ENCODE measurements around the gene GNAO1.

GNAO1 gene

DNA sequence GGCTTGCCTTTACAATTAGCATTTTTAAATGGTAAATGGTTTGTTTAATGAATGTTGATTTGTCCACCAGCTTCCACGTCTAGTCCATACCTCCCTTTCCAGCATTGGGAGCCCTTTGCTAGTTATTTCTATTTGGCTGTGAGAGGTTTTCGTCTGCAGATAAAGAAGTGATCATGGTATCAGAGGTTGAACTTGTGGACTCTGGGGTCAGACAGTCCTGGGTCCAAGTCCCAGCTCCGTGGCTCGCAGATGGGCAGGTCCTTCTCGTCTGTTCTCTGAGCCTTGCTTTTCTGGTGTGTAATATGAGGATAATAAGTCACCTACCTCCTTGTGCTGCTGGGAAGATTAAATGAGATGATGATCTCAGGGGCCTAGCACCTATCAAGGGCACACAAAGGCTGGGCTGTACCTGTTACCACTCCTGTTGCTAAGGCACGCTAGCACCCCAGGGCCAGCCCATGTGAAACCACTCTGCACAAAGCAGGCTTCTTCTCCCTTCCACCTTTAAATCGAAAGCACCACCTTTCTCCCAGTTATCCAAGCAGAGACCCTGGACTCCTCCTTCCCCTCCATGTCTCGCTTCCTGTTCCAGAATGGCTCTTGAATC, 103.9 kb downstream of the GNAO1 start:
- Histone ChIP-seq H2BK15ac (ENCODE audit: low read length) (no peak overlapping the region), H4K8ac (ENCODE audit: low read depth, low read length) (no peak overlapping the region), H3K36me3 (replicated peaks in 1 of 2; ENCODE audit: control insufficient read depth in 2 of 2, insufficient read depth in 2 of 2, low read length in 2 of 2) (no peaks in the 10 kb centered on the region), H3K4ac (ENCODE audit: low read length) (no peak overlapping the region), H3K14ac (ENCODE audit: low read length) (no peak overlapping the region), H3K4me2 (ENCODE audit: insufficient read depth, low read length, poor library complexity, severe bottlenecking) (no peak overlapping the region), H3K27me3 (ENCODE audit: control insufficient read depth in 3 of 3, insufficient read depth in 3 of 3, low read depth in 1 of 3, low read length in 3 of 3) (no peaks in the 10 kb centered on the region), H2AFZ (ENCODE audit: low read length) (peak overlapping the region; percentile 65), H2BK120ac (ENCODE audit: low read depth, low read length) (no peak overlapping the region), H3K79me1 (ENCODE audit: low read depth, low read length) (peaks cover 1% of the 10 kb centered on the region), H3K23ac (ENCODE audit: low read depth, low read length, poor library complexity) (no peak overlapping the region), H4K91ac (ENCODE audit: low read depth, low read length, poor library complexity) (no peak overlapping the region), H3K4me1 (ENCODE audit: control insufficient read depth in 2 of 2, insufficient read depth in 1 of 2, low read depth in 1 of 2, low read length in 2 of 2) (peaks cover 26 to 41% of the 10 kb centered on the region in 2 donors), H3K9ac (ENCODE audit: low read depth, low read length, poor library complexity) (no peak overlapping the region), H2BK5ac (ENCODE audit: low read length) (no peak overlapping the region), H3K27ac (replicated peaks; ENCODE audit: low read length) (no peak overlapping the region), H3K18ac (ENCODE audit: low read length) (peak overlapping the region; percentile 5), H3K4me3 (ENCODE audit: low read length in 2 of 2) (no peak overlapping the region), H2BK12ac (ENCODE audit: low read length) (no peak overlapping the region), H3K9me3 (replicated peaks in 1 of 2; ENCODE audit: control insufficient read depth in 2 of 2, insufficient read depth in 1 of 2, low read depth in 1 of 2, low read length in 2 of 2) (no peaks in the 10 kb centered on the region), H2AK5ac (ENCODE audit: low read depth, low read length) (peak overlapping the region; percentile 3)
- no CpG with 5 or more reads among the region's 8 CpGs for WGBS, 2 donors (ENCODE audit: extremely low coverage in 2 of 2, insufficient read length in 2 of 2, insufficient replicate concordance in 1 of 2)
- DNase-seq (ENCODE audit: low spot score): no peak

DNA sequence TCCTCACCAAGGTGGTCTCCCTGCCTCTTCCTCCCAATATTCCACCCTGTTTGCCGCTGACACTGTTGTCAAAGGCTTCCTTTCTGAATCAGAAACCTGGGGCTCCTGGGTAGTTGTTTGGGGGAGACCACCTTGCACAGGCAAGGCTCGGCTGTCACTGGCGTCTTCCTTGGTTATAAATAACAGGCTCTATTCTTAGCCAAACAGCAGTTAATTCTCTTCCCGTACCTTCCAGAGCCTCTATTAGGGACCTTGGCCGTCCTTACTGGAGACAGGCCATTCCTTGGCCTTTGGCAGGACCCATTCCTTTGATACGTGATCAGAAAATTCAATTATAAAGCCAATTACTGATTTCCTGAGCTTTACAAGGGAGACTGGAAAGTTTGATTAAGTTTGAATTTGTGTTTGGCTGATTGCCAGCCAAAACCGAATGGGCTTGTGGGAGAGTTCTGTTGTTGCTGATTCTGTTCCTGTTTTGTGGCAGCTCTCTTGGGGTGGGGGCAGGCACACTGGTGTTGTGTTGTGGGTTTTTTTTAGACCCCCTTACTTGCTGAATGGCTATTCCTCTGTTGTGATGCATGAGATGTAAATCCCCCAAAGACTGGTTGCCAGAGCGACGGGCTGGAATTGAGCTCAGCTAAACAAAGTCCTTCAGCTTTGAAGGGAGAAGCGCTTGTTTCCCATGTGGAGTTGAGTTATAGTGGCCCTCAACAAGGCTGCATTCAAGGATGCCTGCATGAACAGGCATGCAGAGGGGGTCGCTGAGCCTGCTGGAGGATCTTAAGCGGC, 104.6 kb downstream of the GNAO1 start:
- Histone ChIP-seq H3K18ac (ENCODE audit: low read length) (peak overlapping the region; percentile 44), H3K4ac (ENCODE audit: low read length) (no peak overlapping the region), H2AFZ (ENCODE audit: low read length) (peak overlapping the region; percentile 65), H2BK5ac (ENCODE audit: low read length) (no peak overlapping the region), H3K4me3 (ENCODE audit: low read length in 2 of 2) (no peak overlapping the region), H2BK120ac (ENCODE audit: low read depth, low read length) (no peak overlapping the region), H3K14ac (ENCODE audit: low read length) (no peak overlapping the region), H2AK5ac (ENCODE audit: low read depth, low read length) (peak overlapping the region; percentile 12), H2BK12ac (ENCODE audit: low read length) (no peak overlapping the region), H3K4me1 (ENCODE audit: control insufficient read depth in 2 of 2, insufficient read depth in 1 of 2, low read depth in 1 of 2, low read length in 2 of 2) (peaks cover 32 to 46% of the 10 kb centered on the region in 2 donors), H3K4me2 (ENCODE audit: insufficient read depth, low read length, poor library complexity, severe bottlenecking) (no peak overlapping the region), H4K8ac (ENCODE audit: low read depth, low read length) (no peak overlapping the region), H3K79me1 (ENCODE audit: low read depth, low read length) (peaks cover 1% of the 10 kb centered on the region), H3K27me3 (ENCODE audit: control insufficient read depth in 3 of 3, insufficient read depth in 3 of 3, low read depth in 1 of 3, low read length in 3 of 3) (no peaks in the 10 kb centered on the region), H4K91ac (ENCODE audit: low read depth, low read length, poor library complexity) (no peak overlapping the region), H3K9me3 (replicated peaks in 1 of 2; ENCODE audit: control insufficient read depth in 2 of 2, insufficient read depth in 1 of 2, low read depth in 1 of 2, low read length in 2 of 2) (no peaks in the 10 kb centered on the region), H3K23ac (ENCODE audit: low read depth, low read length, poor library complexity) (no peak overlapping the region), H3K36me3 (replicated peaks in 1 of 2; ENCODE audit: control insufficient read depth in 2 of 2, insufficient read depth in 2 of 2, low read length in 2 of 2) (no peaks in the 10 kb centered on the region), H2BK15ac (ENCODE audit: low read length) (no peak overlapping the region), H3K27ac (replicated peaks; ENCODE audit: low read length) (peak overlapping the region; percentile 60), H3K9ac (ENCODE audit: low read depth, low read length, poor library complexity) (no peak overlapping the region)
- no peak for DNase-seq (ENCODE audit: low spot score)
- WGBS, 2 donors (ENCODE audit: extremely low coverage in 2 of 2, insufficient read length in 2 of 2, insufficient replicate concordance in 1 of 2): no CpG with 5 or more reads among the region's 12 CpGs

DNA sequence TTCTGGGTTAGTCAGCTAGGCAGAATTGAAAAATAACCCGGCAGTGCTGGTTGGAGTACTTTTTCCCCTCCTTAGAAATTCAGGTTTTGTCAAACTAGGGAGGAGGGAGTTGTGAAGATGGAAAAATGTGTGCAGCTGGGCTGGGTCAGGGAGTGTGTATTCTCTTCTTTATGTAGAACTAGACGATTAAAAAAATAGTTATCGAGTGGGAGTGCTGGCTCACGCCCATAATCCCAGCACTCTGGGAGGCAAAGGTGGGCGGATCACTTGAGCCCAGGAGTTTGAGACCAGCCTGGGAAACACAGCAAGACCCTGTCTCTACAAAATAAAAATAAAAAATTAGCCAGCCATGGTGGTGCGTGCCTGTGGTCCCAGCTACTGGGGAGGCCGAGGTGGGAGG, 106.4 kb downstream of the GNAO1 start:
- H3K36me3 ChIP-seq (replicated peaks in 1 of 2; ENCODE audit: control insufficient read depth in 2 of 2, insufficient read depth in 2 of 2, low read length in 2 of 2): no peaks in the 10 kb centered on the region
- H3K18ac ChIP-seq (ENCODE audit: low read length): no peak overlapping the region
- H3K4me1 ChIP-seq (ENCODE audit: control insufficient read depth in 2 of 2, insufficient read depth in 1 of 2, low read depth in 1 of 2, low read length in 2 of 2): peaks cover 41 to 56% of the 10 kb centered on the region in 2 donors
- no peak overlapping the region for H3K9ac ChIP-seq (ENCODE audit: low read depth, low read length, poor library complexity)
- H4K91ac ChIP-seq (ENCODE audit: low read depth, low read length, poor library complexity): no peak overlapping the region
- no peak overlapping the region for H2BK12ac ChIP-seq (ENCODE audit: low read length)
- WGBS, 2 donors (ENCODE audit: extremely low coverage in 2 of 2, insufficient read length in 2 of 2, insufficient replicate concordance in 1 of 2): no CpG with 5 or more reads among the region's 7 CpGs
- no peaks in the 10 kb centered on the region for H3K27me3 ChIP-seq (ENCODE audit: control insufficient read depth in 3 of 3, insufficient read depth in 3 of 3, low read depth in 1 of 3, low read length in 3 of 3)
- no peak for DNase-seq (ENCODE audit: low spot score)
- H3K23ac ChIP-seq (ENCODE audit: low read depth, low read length, poor library complexity): no peak overlapping the region
- H3K14ac ChIP-seq (ENCODE audit: low read length): no peak overlapping the region
- no peaks in the 10 kb centered on the region for H3K9me3 ChIP-seq (replicated peaks in 1 of 2; ENCODE audit: control insufficient read depth in 2 of 2, insufficient read depth in 1 of 2, low read depth in 1 of 2, low read length in 2 of 2)
- H2AK5ac ChIP-seq (ENCODE audit: low read depth, low read length): peak overlapping the region; percentile 38
- H2BK5ac ChIP-seq (ENCODE audit: low read length): no peak overlapping the region
- H3K79me1 ChIP-seq (ENCODE audit: low read depth, low read length): peaks cover 1% of the 10 kb centered on the region
- no peak overlapping the region for H3K4me3 ChIP-seq (ENCODE audit: low read length in 2 of 2)
- no peak overlapping the region for H3K4ac ChIP-seq (ENCODE audit: low read length)
- H2BK120ac ChIP-seq (ENCODE audit: low read depth, low read length): no peak overlapping the region
- H4K8ac ChIP-seq (ENCODE audit: low read depth, low read length): no peak overlapping the region
- no peak overlapping the region for H3K27ac ChIP-seq (replicated peaks; ENCODE audit: low read length)
- no peak overlapping the region for H3K4me2 ChIP-seq (ENCODE audit: insufficient read depth, low read length, poor library complexity, severe bottlenecking)
- H2AFZ ChIP-seq (ENCODE audit: low read length): no peak overlapping the region
- H2BK15ac ChIP-seq (ENCODE audit: low read length): no peak overlapping the region

DNA sequence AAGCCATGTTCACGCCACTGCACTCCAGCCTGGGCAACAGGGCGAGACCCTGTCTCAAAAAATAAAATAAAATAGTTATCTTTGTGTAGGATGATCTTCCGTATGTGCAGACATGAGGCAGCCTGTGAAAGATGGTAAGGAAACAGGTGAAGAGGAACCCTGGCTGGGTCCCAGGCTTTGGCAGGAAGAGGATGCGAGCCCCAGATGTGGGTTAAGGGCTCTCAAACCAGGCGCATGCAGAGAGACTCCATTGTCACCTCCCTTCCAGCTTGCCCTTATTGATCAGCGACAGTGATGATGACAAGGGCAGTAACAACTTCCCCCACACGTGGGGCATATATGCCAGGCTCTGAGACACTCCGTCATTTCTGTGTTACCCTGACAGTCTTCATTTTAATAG, 106.8 kb downstream of the GNAO1 start:
- peak overlapping the region; percentile 38 for H2AK5ac ChIP-seq (ENCODE audit: low read depth, low read length)
- no peak overlapping the region for H2AFZ ChIP-seq (ENCODE audit: low read length)
- no peaks in the 10 kb centered on the region for H3K9me3 ChIP-seq (replicated peaks in 1 of 2; ENCODE audit: control insufficient read depth in 2 of 2, insufficient read depth in 1 of 2, low read depth in 1 of 2, low read length in 2 of 2)
- no peaks in the 10 kb centered on the region for H3K27me3 ChIP-seq (ENCODE audit: control insufficient read depth in 3 of 3, insufficient read depth in 3 of 3, low read depth in 1 of 3, low read length in 3 of 3)
- no peaks in the 10 kb centered on the region for H3K36me3 ChIP-seq (replicated peaks in 1 of 2; ENCODE audit: control insufficient read depth in 2 of 2, insufficient read depth in 2 of 2, low read length in 2 of 2)
- no peak overlapping the region for H4K8ac ChIP-seq (ENCODE audit: low read depth, low read length)
- WGBS, 2 donors (ENCODE audit: extremely low coverage in 2 of 2, insufficient read length in 2 of 2, insufficient replicate concordance in 1 of 2): no CpG with 5 or more reads among the region's 8 CpGs
- H2BK15ac ChIP-seq (ENCODE audit: low read length): no peak overlapping the region
- no peak for DNase-seq (ENCODE audit: low spot score)
- H3K14ac ChIP-seq (ENCODE audit: low read length): no peak overlapping the region
- H2BK5ac ChIP-seq (ENCODE audit: low read length): no peak overlapping the region
- no peak overlapping the region for H3K4me3 ChIP-seq (ENCODE audit: low read length in 2 of 2)
- H2BK120ac ChIP-seq (ENCODE audit: low read depth, low read length): no peak overlapping the region
- H3K79me1 ChIP-seq (ENCODE audit: low read depth, low read length): peaks cover 1% of the 10 kb centered on the region
- H4K91ac ChIP-seq (ENCODE audit: low read depth, low read length, poor library complexity): no peak overlapping the region
- peak overlapping the region; percentile 63 for H3K18ac ChIP-seq (ENCODE audit: low read length)
- H3K4me1 ChIP-seq (ENCODE audit: control insufficient read depth in 2 of 2, insufficient read depth in 1 of 2, low read depth in 1 of 2, low read length in 2 of 2): peaks cover 43 to 56% of the 10 kb centered on the region in 2 donors
- no peak overlapping the region for H3K4ac ChIP-seq (ENCODE audit: low read length)
- no peak overlapping the region for H3K27ac ChIP-seq (replicated peaks; ENCODE audit: low read length)
- H2BK12ac ChIP-seq (ENCODE audit: low read length): no peak overlapping the region
- no peak overlapping the region for H3K23ac ChIP-seq (ENCODE audit: low read depth, low read length, poor library complexity)
- no peak overlapping the region for H3K9ac ChIP-seq (ENCODE audit: low read depth, low read length, poor library complexity)
- no peak overlapping the region for H3K4me2 ChIP-seq (ENCODE audit: insufficient read depth, low read length, poor library complexity, severe bottlenecking)
